GM11168 (cell line): ENCODE results near the gene ACTL6B.
"Not testable (repeated sequence)": the region's sequence is repeated elsewhere in the genome, so short reads cannot be mapped to it uniquely, and the experiment has no call there.

Experiments
- in situ Hi-C: fragments of 300-500 bp; cut with MboI; formaldehyde crosslinking; loops from one replicate; pipeline ENCODE4 v1.12.0; 2022; ENCODE audit warnings: low sequenced_read_pairs; ENCODE audit not compliant: unreplicated experiment

The ACTL6B gene

GRCh38 chr7:100655908-100656674 is at the start of gene ACTL6B:
Gene ACTL6B (minus strand): TSS chr7:100656448. CDS start chr7:100656354, 94 bp downstream.
- in situ Hi-C loops: no loop called here

- in situ Hi-C loops: no loop called here
Measured at GRCh38 chr7:100705320-100705752, 49.1 kb upstream of the ACTL6B start.

- in situ Hi-C loops: not testable (repeated sequence)
Measured at GRCh38 chr7:100701089-100701488, 44.8 kb upstream of the ACTL6B start.

GRCh38 chr7:100699018-100699417 is 42.8 kb upstream of the ACTL6B start:
- in situ Hi-C loops: no loop called here

GRCh38 chr7:100696123-100696521 is 39.9 kb upstream of the ACTL6B start:
- in situ Hi-C loops: no loop called here

DNA sequence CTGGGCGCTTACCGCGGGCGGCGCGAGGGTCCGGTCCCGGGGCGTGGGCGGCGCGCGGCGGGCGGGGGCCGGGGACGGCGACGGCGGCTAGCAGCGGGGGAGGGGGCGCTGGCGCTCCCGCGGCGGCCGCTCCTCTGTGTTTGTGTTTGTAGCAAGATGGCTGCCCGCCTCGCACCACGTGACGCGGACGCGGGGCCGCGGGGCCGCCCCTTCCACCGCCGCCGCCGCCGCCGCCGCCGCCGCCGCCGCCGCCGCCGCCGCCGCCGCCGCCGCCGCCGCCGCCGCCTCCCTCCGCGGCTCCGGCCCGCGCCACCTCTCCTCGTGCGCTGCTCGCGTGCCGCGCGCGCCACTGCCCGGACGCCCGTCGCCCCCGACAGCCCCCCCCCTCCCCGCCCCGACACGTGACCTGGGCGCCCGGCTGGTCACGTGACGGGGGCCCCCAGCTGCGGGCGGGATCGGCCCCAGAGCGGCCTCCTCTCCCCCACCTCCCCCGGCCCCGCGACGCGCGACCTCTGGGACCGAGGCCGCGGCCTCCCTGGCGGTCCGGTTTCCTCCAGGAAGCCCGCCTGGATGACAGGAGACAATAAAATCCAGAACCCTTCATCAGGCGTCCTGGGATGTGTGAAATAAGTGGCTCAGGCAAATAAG is 38.0 kb upstream of the ACTL6B start, which contains the start of gene GIGYF1:
GIGYF1 (minus strand) TSS at position 153 of the 648 bp plus-strand sequence. CDS start 6,012 bp downstream, outside the sequence.
- in situ Hi-C loops: no loop called here

GRCh38 chr7:100693312-100694097 is 37.3 kb upstream of the ACTL6B start:
- in situ Hi-C loops: no loop called here

GRCh38 chr7:100692578-100692961 is 36.3 kb upstream of the ACTL6B start:
- in situ Hi-C loops: no loop called here

- in situ Hi-C loops: no loop called here
Measured at GRCh38 chr7:100691676-100692577, 35.7 kb upstream of the ACTL6B start.

DNA sequence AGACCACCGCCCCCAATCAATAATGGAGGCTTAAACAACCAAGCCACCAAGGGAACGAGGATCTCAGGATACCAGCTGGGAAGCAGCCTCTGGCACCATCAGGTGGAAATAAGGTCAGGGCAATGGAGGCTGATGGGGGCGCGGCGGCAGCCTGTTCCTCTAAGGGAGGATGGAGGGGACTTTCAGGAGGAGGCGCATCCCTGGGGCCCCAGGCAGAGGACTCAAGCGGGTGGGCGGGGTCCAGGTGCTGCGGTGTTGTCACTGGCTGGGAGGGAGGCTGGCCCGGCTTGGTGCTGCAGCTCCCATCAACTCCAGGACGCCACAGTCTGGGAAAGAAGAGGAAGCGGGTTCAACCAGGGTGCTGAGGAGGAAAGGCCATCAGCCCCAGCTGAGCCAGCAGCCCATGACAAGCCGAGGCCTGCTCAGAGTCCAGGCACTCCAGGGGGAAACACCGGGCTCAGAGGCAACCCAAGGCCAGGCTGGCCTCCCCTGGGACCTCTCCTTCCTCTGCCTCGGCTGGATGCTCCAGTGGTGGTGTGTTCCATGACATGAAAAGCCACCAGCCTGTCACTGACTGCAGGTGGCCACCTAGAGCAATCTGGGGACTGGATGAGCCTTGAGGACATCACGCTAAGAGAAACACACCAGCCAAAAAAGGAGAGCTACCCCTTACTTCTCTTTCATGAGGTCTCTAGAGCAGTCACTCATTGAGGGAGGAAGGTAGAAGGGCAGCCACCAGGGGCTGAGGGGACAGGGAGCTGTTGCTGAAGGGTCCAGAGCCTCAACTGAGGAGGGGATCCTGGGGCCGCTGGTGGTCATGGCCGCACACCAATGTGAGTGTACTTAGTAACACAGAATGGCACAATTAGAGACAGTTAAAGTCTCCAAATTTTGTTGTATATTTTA is 33.2 kb upstream of the ACTL6B start:
- in situ Hi-C loops: no loop called here

DNA sequence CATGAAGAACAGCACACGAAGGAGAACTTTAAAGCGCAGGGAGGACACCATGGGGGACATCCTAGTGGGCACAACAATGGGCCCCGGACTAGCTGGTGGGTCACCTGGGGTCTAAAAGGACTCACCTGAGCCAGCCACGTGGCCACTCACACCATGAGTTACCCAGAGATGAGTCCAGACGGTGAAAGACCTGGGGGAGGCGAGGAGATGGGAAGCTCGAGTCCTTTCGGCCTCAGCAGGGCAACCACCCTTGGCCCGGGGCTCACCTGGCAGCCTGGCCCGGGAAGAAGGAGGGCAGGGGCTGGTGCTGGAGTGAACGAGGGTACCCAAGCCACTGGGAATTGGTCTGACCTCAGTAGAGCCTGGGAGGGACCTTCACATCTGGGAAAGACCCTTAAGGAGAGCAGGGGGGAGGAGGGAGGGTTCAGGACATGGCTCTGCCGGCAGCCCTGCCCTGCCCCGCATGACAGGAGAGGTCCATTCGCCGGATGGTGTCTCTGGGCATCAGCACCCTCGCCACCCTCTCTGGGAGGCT is 32.1 kb upstream of the ACTL6B start:
- in situ Hi-C loops: no loop called here

DNA sequence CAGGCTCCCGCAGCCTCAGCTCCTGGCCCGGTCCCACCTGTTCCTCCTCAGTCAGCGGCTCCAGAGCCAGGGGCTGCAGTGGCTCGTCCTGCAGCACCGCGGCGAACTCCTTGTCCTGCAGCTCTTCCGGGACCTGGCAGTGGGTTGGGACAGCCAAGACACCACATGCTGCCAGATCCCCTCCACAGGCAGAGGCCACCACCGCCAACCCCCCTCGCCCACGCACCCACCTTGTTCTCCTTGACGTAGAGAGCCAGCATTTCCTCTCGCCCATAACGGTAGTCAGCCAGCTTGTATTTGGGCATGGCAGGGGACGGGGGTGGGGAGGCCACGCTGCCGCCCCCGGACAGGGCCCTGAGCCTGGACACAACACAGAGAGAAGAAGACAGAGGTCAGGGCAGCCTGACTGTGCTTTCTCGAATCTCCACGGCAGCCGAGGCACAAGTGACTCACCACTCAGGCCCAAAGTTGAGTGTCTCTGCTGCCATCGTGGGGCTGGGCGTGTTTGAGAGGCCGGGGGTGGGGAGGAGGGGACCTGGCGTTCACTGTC is 31.6 kb upstream of the ACTL6B start:
- in situ Hi-C loops: no loop called here

- in situ Hi-C loops: no loop called here
Measured at GRCh38 chr7:100687261-100687660, 31.0 kb upstream of the ACTL6B start.

DNA sequence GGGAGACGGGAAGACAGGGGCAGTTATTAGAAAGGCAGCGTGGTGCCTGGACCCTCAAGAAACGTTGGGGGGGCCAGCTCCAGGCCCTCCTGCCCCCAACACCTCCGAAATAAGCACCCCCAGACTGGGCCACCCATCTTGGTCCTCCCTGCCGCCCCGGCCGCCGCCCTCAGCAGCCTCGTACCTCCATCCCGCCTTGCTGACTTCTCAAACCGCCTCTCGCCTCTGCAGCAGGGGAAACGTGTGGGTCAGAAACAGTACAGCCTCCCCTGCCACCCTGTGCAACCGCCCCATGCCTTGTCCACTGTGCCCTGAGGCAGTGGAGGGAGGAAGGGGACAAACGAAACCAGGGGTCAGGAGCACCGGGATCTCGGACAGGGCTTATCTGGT is 30.6 kb upstream of the ACTL6B start:
- in situ Hi-C loops: no loop called here

- in situ Hi-C loops: no loop called here
Measured at GRCh38 chr7:100686201-100686821, 30.1 kb upstream of the ACTL6B start.

DNA sequence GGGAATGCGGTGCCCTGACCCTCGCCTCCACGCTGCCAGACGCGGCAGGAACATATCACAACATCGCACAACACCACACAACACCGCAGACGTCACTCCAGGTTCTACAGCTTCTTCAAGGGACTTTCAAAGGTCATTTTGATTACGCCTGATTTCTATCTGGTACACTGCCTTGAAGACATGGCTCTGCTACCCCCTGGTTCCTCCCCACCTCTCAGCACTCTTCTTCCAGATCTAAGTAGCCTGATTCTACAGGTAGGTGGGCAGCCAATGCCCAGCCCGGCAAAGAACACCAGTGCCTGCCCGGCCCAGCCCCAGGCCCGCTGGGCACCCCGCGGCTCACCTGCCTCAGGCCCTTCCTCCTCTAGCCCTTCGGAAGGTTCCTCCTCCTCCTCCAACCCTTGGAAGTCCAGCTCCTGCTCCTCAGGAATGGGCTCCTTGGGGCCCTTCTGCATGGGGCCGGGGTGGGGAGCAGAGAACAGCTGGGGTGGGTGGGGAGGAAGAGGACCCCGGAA is 29.4 kb upstream of the ACTL6B start:
- in situ Hi-C loops: no loop called here

- in situ Hi-C loops: no loop called here
Measured at GRCh38 chr7:100685049-100685605, 28.9 kb upstream of the ACTL6B start.
